HG03025 (cell line): ENCODE results near the gene C1QTNF2.
"Not testable (repeated sequence)": the region's sequence is repeated elsewhere in the genome, so short reads cannot be mapped to it uniquely, and the experiment has no call there.

Experiments
- ATAC-seq: cut with Tn5 transposase; IDR thresholded peaks from one replicate; pipeline ENCODE4 v1.9.1; 2021; ENCODE audit warnings: mild to moderate bottlenecking, moderate library complexity; ENCODE audit not compliant: unreplicated experiment, low FRiP score

Gene C1QTNF2

GRCh38 chr5:160348080-160348479 is 22.3 kb downstream of the C1QTNF2 start:
- ATAC-seq = no peak

GRCh38 chr5:160347448-160347847 is 23.0 kb downstream of the C1QTNF2 start:
- no peak for ATAC-seq

- no peak for ATAC-seq
Measured at GRCh38 chr5:160342413-160342941, 27.9 kb downstream of the C1QTNF2 start.

GRCh38 chr5:160341309-160341870 is 29.0 kb downstream of the C1QTNF2 start:
- ATAC-seq = no peak

GRCh38 chr5:160340513-160340912 is 29.9 kb downstream of the C1QTNF2 start:
- not testable (repeated sequence) for ATAC-seq

GRCh38 chr5:160339406-160340130 is 30.9 kb downstream of the C1QTNF2 start:
- ATAC-seq = no peak

- ATAC-seq = not testable (repeated sequence)
Measured at GRCh38 chr5:160334716-160335115, 35.7 kb downstream of the C1QTNF2 start.

GRCh38 chr5:160333721-160334120 is 36.7 kb downstream of the C1QTNF2 start:
- no peak for ATAC-seq

- ATAC-seq = no peak
Measured at GRCh38 chr5:160330212-160330611, 40.2 kb downstream of the C1QTNF2 start.

GRCh38 chr5:160327818-160328217 is 42.6 kb downstream of the C1QTNF2 start:
- no peak for ATAC-seq

GRCh38 chr5:160326981-160327380 is 43.4 kb downstream of the C1QTNF2 start:
- ATAC-seq = no peak

- no peak for ATAC-seq
Measured at GRCh38 chr5:160325716-160326115, 44.7 kb downstream of the C1QTNF2 start.

GRCh38 chr5:160324886-160325285 is 45.5 kb downstream of the C1QTNF2 start:
- no peak for ATAC-seq

GRCh38 chr5:160318409-160318808 is 52.0 kb downstream of the C1QTNF2 start:
- no peak for ATAC-seq

GRCh38 chr5:160317434-160317833 is 53.0 kb downstream of the C1QTNF2 start:
- no peak for ATAC-seq

GRCh38 chr5:160315968-160316367 is 54.5 kb downstream of the C1QTNF2 start:
- ATAC-seq = no peak

GRCh38 chr5:160312960-160313727 is 57.3 kb downstream of the C1QTNF2 start:
- no peak for ATAC-seq

- ATAC-seq = no peak
Measured at GRCh38 chr5:160312134-160312959, 58.1 kb downstream of the C1QTNF2 start, which contains the start of gene CCNJL. CCNJL (minus strand) TSS chr5:160312564; CDS start chr5:160311923, 641 bp downstream.

- no peak for ATAC-seq
Measured at GRCh38 chr5:160311491-160312133, 58.8 kb downstream of the C1QTNF2 start.
